MM.1S (cell line): ENCODE results near the gene PFN3.

Source experiments
- DNase-seq: peaks from one replicate; pipeline ENCODE4 v3.0.0-alpha.2; 2015
- H2AFZ ChIP-seq: fragments of 300-600 bp; sonication (generic); 2 replicates; pipeline ENCODE4 v1.6.0; 2016; ENCODE audit warnings: antibody characterized with exemption, low read length
- H3F3A ChIP-seq: fragments of 300-600 bp; sonication (generic); 2 replicates; pipeline ENCODE4 v1.6.1; 2016; ENCODE audit warnings: mild to moderate bottlenecking, antibody characterized with exemption, low read length, moderate library complexity, mixed read lengths; ENCODE audit not compliant: insufficient read depth
- H3K27ac ChIP-seq: fragments of 300-600 bp; sonication (generic); 2 replicates; pipeline ENCODE4 v1.5.1; 2016; ENCODE audit warnings: mild to moderate bottlenecking, low read length
- H3K27me3 ChIP-seq: fragments of 300-600 bp; sonication (generic); replicated peaks from 2 replicates; pipeline ENCODE4 v1.6.0; 2016; ENCODE audit warnings: low read length; ENCODE audit not compliant: insufficient read depth
- H3K36me3 ChIP-seq: fragments of 300-600 bp; sonication (generic); replicated peaks from 2 replicates; pipeline ENCODE4 v1.6.1; 2016; ENCODE audit warnings: mild to moderate bottlenecking, low read length, mixed read lengths; ENCODE audit not compliant: insufficient read depth
- H3K4me1 ChIP-seq: fragments of 300-600 bp; sonication (generic); 2 replicates; pipeline ENCODE4 v1.6.1; 2016; ENCODE audit warnings: low read length, mixed read lengths
- H3K4me2 ChIP-seq: fragments of 300-600 bp; sonication (generic); 2 replicates; pipeline ENCODE4 v1.6.0; 2016; ENCODE audit warnings: low read depth, low read length
- H3K4me3 ChIP-seq: fragments of 300-600 bp; sonication (generic); 2 replicates; pipeline ENCODE4 v1.5.1; 2016; ENCODE audit warnings: low read length, mixed read lengths
- H3K79me2 ChIP-seq: fragments of 300-600 bp; sonication (generic); 2 replicates; pipeline ENCODE4 v1.6.1; 2016; ENCODE audit warnings: mixed run types, low read length, mixed read lengths
- H3K9ac ChIP-seq: fragments of 300-600 bp; sonication (generic); 2 replicates; pipeline ENCODE4 v1.6.1; 2016; ENCODE audit warnings: low read length, mixed read lengths
- H3K9me2 ChIP-seq: fragments of 300-600 bp; sonication (generic); replicated peaks from 2 replicates; pipeline ENCODE4 v1.6.1; 2016; ENCODE audit warnings: mild to moderate bottlenecking, low read length, mixed read lengths; ENCODE audit not compliant: insufficient read depth
- H3K9me3 ChIP-seq: fragments of 300-600 bp; sonication (generic); replicated peaks from 2 replicates; pipeline ENCODE4 v1.6.1; 2016; ENCODE audit warnings: mild to moderate bottlenecking, low read length, mixed read lengths; ENCODE audit not compliant: insufficient read depth
- H4K20me1 ChIP-seq: fragments of 300-600 bp; sonication (generic); 2 replicates; pipeline ENCODE4 v1.6.1; 2016; ENCODE audit warnings: mild to moderate bottlenecking, low read length, moderate library complexity, mixed read lengths; ENCODE audit not compliant: insufficient read depth
- EZH2 ChIP-seq: fragments of 300-600 bp; sonication (generic); optimal IDR thresholded peaks from 2 replicates; pipeline ENCODE3; 2017; ENCODE audit warnings: low read depth, mild to moderate bottlenecking, antibody characterized with exemption, low read length, mixed read lengths
- EZH2phosphoT487 ChIP-seq: fragments of 300-600 bp; sonication (generic); IDR thresholded peaks from 2 replicates; pipeline ENCODE4 v1.6.1; 2018; ENCODE audit warnings: antibody characterized with exemption, low read length
- TF ChIP-seq, protein P1 (sequence below): fragments of 300-600 bp; sonication (generic); IDR thresholded peaks from 2 replicates; pipeline ENCODE4 v1.5.1; 2016; ENCODE audit warnings: antibody characterized with exemption, low read length, mixed read lengths

PFN3 gene

DNA sequence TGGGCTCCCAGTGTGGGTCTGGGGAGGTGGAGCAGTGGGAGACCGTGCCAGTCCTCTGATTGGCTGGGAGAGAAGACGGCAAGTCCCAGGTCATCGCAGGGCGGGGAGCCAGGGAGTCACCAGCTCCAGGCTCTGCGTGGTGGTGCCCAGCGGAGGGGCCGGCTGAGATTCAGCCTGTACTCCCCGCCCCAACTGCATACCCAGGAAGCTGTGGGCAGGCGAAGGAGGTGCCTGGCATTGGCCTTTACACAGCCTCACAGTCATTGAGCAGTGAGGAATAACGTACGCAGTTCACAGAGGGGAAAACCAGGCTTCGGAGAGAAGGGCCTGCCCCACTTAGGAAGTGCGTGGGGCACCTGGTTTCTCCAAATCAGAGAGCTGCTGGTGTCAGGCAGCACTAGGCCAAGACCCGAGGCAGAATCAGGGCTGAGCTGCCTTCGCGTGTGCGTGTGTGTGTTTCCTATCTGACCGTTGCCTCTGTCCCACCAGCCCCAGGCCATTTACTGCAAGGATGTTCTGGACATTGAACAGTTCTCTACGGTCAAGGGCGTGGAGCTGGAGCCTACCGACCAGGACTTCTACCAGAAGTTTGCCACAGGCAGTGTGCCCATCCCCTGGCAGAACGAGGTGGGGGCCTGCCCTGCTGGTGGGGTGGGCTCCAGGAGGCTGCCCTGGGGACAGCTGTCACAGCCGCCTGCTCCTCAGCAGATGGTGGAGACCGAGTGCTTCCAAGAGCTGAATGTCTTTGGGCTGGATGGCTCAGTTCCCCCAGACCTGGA is 39.9 kb upstream of the PFN3 start:
- no peak for DNase-seq
- Histone ChIP-seq H3K9me3 (no peaks in the 10 kb centered on the region), H3K4me1 (peaks cover 31% of the 10 kb centered on the region), H3K9me2 (no peaks in the 10 kb centered on the region), H3K27me3 (no peaks in the 10 kb centered on the region), H3K4me3 (no peak overlapping the region), H3K36me3 (peaks cover 4% of the 10 kb centered on the region), H3K4me2 (no peak overlapping the region), H3K27ac (no peak overlapping the region), H2AFZ (no peak overlapping the region), H3K79me2 (peaks cover 14% of the 10 kb centered on the region), H4K20me1 (no peaks in the 10 kb centered on the region), H3K9ac (no peak overlapping the region), H3F3A (peaks cover 25% of the 10 kb centered on the region)
- no peak for TF ChIP-seq EZH2phosphoT487
- no peak for TF ChIP-seq EZH2
- TF ChIP-seq, protein P1, sequence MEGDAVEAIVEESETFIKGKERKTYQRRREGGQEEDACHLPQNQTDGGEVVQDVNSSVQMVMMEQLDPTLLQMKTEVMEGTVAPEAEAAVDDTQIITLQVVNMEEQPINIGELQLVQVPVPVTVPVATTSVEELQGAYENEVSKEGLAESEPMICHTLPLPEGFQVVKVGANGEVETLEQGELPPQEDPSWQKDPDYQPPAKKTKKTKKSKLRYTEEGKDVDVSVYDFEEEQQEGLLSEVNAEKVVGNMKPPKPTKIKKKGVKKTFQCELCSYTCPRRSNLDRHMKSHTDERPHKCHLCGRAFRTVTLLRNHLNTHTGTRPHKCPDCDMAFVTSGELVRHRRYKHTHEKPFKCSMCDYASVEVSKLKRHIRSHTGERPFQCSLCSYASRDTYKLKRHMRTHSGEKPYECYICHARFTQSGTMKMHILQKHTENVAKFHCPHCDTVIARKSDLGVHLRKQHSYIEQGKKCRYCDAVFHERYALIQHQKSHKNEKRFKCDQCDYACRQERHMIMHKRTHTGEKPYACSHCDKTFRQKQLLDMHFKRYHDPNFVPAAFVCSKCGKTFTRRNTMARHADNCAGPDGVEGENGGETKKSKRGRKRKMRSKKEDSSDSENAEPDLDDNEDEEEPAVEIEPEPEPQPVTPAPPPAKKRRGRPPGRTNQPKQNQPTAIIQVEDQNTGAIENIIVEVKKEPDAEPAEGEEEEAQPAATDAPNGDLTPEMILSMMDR: no peak

DNA sequence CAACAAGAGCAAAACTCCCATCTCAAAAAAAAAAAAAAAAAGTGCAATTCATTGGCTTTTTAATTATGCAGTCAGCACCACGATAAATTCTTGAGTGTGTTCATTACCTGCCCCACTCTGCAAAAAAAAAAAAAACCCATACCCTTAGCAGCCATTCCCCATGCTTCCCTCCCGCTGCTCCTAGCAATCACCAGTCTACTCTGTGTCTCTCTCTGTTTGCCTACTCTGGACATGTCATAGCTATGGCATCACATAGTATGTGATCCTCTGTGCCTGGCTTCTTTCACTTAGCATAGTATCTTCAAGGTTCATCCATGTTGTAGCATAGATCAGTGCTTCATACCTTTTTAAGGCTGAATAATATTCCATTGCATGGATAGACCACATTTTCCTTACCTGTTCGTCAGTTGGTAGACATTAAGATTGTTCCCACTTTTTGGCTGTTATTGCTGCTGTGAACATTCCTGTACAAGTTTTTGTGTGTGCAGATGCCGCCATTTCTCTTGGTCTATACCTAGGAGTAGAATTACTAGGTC is 39.1 kb upstream of the PFN3 start:
- TF ChIP-seq EZH2: no peak
- TF ChIP-seq EZH2phosphoT487: no peak
- TF ChIP-seq, protein P1: no peak
- Histone ChIP-seq H3F3A (peaks cover 17% of the 10 kb centered on the region), H3K9ac (no peak overlapping the region), H3K4me2 (no peak overlapping the region), H3K9me2 (no peaks in the 10 kb centered on the region), H3K9me3 (no peaks in the 10 kb centered on the region), H3K27me3 (no peaks in the 10 kb centered on the region), H2AFZ (no peak overlapping the region), H4K20me1 (no peaks in the 10 kb centered on the region), H3K27ac (no peak overlapping the region), H3K4me3 (no peak overlapping the region), H3K79me2 (peaks cover 18% of the 10 kb centered on the region), H3K36me3 (peaks cover 4% of the 10 kb centered on the region), H3K4me1 (peaks cover 23% of the 10 kb centered on the region)
- no peak for DNase-seq

DNA sequence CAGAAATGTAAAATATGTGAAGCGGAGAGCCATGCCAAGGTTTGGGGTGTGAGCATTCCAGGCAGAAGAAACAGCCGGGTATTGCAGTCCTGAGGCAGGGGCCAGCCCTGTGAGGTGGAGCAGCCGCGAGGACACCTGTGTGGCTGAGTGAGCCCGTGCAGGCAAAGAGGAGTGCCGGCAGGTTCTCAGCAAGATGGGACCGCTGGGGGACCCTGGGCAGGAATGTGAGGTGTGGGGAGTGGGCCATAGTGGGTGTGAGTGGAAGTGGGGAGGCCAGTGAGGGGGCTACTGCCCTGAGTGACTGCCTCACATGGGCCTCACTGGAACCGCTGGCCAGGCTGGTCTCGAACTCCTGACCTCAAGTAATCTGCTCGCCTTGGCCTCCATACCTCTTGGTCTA is 38.0 kb upstream of the PFN3 start:
- Histone ChIP-seq H3K36me3 (peaks cover 11% of the 10 kb centered on the region), H3K27me3 (no peaks in the 10 kb centered on the region), H3K9ac (no peak overlapping the region), H3K4me3 (no peak overlapping the region), H3K79me2 (peaks cover 25% of the 10 kb centered on the region), H3K27ac (no peak overlapping the region), H3K9me2 (no peaks in the 10 kb centered on the region), H3K9me3 (no peaks in the 10 kb centered on the region), H3F3A (peaks cover 6% of the 10 kb centered on the region), H4K20me1 (no peaks in the 10 kb centered on the region), H3K4me1 (0 out of 2 replicates have a peak, but pooled peaks cover 12% of the 10 kb centered on the region), H2AFZ (no peak overlapping the region), H3K4me2 (no peak overlapping the region)
- DNase-seq: no peak
- TF ChIP-seq EZH2 (no peak), EZH2phosphoT487 (no peak)
- TF ChIP-seq, protein P1: no peak
